ENCODE measurements around the gene DENND1B.
A peak's percentile ranks its signal among the peaks of the same experiment; 100 is the strongest.

The DENND1B gene

DNA sequence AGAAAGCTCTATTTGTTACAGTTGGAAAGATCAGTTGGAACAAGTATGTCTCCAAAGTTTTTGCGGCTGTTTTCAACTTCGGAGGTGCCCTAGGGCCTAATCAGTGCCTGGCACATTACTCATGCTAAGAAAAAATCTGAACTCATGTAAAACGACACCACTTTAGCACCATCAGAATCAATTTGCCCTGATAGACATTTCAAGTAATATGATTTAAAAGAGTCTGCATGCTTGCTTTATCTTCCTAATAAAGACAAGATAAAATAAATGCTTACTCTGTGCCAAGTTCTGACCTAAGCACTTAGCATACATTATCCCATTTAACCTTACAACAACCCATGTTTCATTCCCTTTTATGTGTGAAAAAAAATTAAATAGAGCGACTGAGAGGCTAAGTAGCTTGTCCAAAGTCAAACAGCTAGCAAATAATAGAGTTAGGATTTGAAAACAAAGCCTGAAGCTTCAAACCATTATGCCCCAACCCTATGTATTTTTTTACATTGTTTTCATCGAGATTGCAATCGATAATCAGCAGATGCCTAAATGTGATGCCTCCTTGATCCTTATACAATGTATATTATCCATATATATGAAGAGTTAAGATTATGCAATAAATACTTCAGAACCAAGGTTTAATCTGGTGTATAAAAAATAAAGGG is 91.3 kb downstream of the DENND1B start:
- DNase-seq (ENCODE audit: low spot score) = no peak

GRCh38 chr1:197683280-197683679 is 92.0 kb downstream of the DENND1B start:
- DNase-seq (ENCODE audit: low spot score) = no peak

DNA sequence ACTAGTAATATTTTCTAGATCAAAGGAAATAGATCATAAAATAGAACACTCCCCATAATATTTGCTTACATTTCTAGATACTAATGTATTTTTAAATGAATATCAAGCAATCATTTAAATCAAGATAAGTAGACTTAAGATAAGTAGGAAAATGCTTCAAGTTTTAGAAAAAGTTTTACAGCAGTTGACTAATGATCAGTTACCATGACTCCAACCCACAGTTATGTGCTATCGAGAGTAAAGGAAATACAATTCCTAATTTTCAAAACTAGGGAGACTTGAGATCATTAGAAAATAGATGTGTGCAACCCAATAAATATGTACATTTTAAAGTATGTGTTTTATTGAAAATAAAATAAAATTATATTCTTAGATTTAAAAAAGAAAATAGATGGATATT is 95.0 kb downstream of the DENND1B start:
- no peak for DNase-seq (ENCODE audit: low spot score)

GRCh38 chr1:197677752-197678295 is 97.5 kb downstream of the DENND1B start:
- no peak for DNase-seq (ENCODE audit: low spot score)

- no peak for DNase-seq (ENCODE audit: low spot score)
Observed at GRCh38 chr1:197677313-197677712, 98.0 kb downstream of the DENND1B start.

GRCh38 chr1:197675583-197676208 is 99.6 kb downstream of the DENND1B start:
- no peak for DNase-seq (ENCODE audit: low spot score)

- no peak for DNase-seq (ENCODE audit: low spot score)
Observed at GRCh38 chr1:197674286-197674685, 101.0 kb downstream of the DENND1B start.

GRCh38 chr1:197673292-197673691 is 102.0 kb downstream of the DENND1B start:
- DNase-seq (ENCODE audit: low spot score) = no peak

DNA sequence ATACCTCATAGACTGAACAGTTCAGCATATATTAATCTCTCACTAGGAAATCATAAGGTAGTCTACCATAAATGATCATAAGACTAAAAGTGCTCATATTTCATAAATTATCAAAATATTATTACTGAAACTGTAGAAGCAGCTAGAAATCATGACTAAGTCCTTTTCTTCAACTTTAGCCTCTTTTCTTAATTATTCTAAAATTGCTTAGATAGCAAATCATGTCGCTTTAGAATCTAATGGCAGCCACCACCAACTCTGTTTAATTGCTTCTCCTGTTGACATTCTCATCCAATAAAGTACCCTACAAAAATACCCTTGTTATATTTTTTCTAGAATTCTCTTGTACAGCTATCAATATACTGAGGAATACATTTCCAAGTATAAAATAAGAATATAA is 102.9 kb downstream of the DENND1B start:
- no peak for DNase-seq (ENCODE audit: low spot score)

GRCh38 chr1:197671920-197672319 is 103.4 kb downstream of the DENND1B start:
- DNase-seq (ENCODE audit: low spot score) = no peak

DNA sequence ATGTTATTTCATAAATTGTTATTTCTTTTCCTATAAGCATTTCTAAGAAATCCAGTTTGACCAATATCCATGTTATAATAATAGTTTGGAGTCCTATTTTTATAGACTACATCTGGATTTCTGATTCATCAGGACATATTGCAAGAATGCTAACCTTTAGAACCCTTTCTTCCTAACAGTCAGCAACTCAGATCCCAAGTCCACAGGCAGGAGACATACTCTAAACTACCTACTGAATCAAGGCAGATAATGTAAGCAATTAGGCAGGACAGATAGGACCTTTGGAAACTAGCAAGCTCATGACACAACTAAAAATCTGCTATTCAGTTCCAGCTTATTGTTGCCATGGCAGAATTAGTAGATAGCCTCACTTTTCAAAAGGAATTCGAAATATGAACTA is 104.1 kb downstream of the DENND1B start:
- peak; percentile 2 for DNase-seq (ENCODE audit: low spot score)

DNA sequence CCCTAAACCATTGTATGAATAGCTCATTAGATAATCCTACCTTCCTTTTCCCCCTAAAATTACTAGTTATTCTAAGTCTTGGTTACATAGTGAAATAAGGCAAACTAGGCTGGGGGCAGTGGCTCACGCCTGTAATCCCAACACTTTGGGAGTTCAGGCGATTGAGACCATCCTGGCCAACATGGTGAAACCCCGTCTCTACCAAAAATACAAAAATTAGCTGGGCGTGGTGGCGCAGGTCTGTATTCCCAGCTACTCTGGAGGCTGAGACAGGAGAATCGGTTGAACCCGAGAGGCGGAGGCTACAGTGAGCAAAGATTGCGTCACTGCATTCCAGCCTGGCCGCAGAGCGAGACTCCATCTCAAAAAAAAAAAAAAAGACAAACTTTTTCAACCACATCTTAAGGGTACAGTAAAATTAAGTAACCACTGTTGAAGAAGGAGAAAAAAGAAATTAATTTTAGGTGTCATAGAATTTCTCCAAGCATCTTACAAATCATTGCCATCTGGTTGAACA is 108.5 kb downstream of the DENND1B start:
- DNase-seq (ENCODE audit: low spot score) = no peak

- DNase-seq (ENCODE audit: low spot score) = no peak
Observed at GRCh38 chr1:197664391-197664790, 110.9 kb downstream of the DENND1B start.

DNA sequence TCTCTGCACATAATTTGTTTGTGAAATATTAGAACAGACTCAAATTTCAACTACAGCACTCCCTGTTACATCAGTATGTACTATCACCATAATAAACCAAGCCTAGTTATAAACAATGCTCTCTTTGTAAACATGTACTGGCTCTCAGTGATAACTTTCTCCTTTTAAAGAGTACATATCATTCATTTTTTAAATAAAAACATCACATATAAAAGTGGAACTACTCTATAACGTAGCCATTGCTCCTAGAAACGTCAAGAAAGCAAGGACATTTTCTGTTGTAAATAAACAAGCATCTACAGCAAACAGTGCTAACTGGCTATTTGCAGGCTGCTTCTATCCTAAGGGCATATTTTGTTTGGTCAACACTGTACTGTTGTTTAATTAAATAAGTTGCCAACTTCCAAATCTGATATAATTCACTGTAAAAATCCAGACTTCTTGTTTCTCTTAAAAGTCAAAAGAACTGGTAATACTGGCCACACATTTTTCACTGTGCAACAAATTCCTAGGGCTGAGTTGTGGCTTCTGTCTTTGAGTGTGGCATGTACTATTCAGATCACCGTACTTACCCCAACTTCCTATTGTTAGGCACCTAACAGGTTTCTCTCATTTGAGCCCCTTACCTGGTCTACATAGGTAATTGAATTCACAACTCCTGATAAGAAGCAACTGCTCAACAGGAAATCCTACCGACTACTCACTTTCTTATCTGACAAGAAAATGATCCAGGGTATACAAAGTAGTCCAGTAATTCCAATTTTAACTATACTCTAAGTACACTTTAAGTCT is 111.9 kb downstream of the DENND1B start:
- no peak for DNase-seq (ENCODE audit: low spot score)

- DNase-seq (ENCODE audit: low spot score) = no peak
Observed at GRCh38 chr1:197660389-197660788, 114.9 kb downstream of the DENND1B start.

DNA sequence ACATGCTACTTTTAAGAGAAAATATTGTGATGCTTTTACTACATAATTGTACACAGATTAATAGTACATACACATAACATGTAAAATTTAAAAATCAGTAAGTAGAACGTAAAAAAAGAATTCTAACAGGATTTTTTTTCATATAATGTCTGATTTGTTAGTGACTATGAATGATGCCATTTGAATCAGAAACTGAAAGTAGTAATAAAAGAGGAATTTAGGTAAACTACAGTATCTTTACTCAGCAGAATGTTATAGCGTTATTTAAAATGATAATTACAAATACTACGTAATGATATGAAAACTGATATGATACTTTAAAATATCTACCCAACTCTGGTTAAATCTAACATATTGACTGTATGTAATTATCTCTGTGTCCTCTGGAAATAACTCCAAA is 116.1 kb downstream of the DENND1B start:
- DNase-seq (ENCODE audit: low spot score) = no peak

DNA sequence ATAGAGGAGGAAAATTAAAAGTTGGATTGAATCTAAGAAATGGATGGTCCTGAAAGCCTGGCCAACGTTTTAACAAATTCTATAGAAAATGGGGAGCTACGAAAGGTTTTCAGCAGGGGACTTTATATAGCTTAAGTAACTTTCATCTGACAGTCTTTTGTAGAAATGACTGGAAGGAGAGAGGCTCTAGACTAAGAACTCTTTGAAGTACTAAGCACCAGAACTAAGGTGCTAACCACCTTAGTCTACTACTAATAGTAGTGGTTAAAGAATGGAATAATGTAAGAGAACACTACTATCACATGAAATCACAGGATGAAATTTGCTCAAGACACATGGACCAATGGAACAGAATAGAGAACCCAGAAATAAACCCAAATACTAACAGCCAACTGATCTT is 126.1 kb downstream of the DENND1B start:
- no peak for DNase-seq (ENCODE audit: low spot score)

DNA sequence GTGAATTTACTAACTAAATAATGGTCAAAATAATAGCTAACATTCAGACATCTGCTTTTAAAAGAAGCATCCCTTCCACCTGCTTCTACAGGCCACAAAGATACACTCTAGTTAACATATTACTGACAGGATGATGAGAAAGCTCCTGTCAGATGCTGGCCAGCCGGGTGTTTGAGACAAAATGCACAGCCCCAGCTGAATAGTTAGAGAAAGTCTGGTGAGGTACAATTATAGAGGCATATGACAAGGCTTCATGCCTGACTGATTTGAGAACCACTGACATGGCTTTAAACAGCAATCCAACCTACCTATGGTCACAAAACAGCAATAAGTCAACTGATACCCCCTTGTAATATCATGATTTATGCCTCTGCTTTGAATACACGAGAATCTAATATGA is 137.0 kb downstream of the DENND1B start:
- no peak for DNase-seq (ENCODE audit: low spot score)

DNA sequence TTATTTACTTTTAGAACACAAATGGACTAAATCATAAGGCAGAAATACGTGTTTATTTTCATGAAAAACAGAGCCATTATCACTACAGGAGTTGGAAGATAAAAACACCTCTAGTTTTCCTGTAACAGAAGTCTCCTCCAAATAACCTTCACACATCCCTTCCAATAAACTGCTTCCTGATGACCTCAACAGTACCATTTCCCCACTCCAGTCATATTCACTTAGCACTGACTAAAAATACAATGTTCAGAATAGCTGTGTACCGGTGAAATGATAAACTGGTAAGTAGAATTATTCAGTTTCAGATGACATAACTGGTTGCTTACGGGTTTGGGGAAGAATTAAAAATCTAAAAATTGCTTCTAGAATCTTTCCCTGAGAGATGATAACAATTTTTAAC is 137.9 kb downstream of the DENND1B start:
- no peak for DNase-seq (ENCODE audit: low spot score)

GRCh38 chr1:197633447-197634078 is 141.7 kb downstream of the DENND1B start:
- DNase-seq (ENCODE audit: low spot score) = no peak

DNA sequence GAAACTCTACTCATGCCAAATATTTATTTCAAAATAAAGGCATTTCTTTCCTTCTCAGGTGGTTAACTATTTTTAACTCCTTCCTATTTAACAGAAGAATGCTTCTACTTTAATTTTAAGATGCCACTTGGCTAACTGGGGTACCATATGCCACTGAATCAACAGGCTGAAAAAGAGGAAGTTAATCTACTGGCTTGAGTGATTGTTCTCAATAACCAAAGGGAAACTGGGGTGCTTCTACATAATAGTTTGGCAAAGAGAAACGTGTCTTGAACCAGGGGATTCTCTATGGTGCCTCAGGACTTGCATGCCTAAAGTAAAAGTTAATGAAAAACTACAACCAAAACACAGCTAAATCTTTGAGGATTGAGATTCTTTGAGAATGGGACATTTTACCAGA is 142.6 kb downstream of the DENND1B start:
- no peak for DNase-seq (ENCODE audit: low spot score)

- no peak for DNase-seq (ENCODE audit: low spot score)
Observed at GRCh38 chr1:197632005-197632404, 143.3 kb downstream of the DENND1B start.
